Transverse colon (tissue), 4 donors: ENCODE results near the gene TFEB.

Experiments used
- EP300 ChIP-seq: sonication (generic); formaldehyde crosslinking; IDR thresholded peaks from one replicate; pipeline ENCODE4 v1.6.1; 2017; ENCODE audit warnings: antibody characterized with exemption, low read depth
- POLR2A ChIP-seq: fragments of 450-650 bp; IDR thresholded peaks from one replicate; pipeline ENCODE4 v1.6.1; 2016; ENCODE audit warnings: antibody characterized with exemption, mild to moderate bottlenecking, moderate library complexity
- POLR2AphosphoS5 ChIP-seq, 3 donors: sonication (generic); formaldehyde crosslinking; IDR thresholded peaks; one replicate each; pipeline ENCODE4 v1.6.1; 2016; ENCODE audit warnings: antibody characterized with exemption in 3 of 3
- TF ChIP-seq, protein P1 (sequence below), 5 experiments: fragments of 200-600 bp in 3 of 5; fragments of 450-650 bp in 2 of 5; sonication (generic) in 3 of 5; IDR thresholded peaks; 1 replicate in 2 of 5; 2 replicates in 3 of 5; pipeline ENCODE4 v1.5.1; 2016 to 2017; ENCODE audit warnings: antibody characterized with exemption in 5 of 5, inconsistent platforms in 3 of 5, mild to moderate bottlenecking in 2 of 5, moderate library complexity in 1 of 5

- TF ChIP-seq, protein P1, sequence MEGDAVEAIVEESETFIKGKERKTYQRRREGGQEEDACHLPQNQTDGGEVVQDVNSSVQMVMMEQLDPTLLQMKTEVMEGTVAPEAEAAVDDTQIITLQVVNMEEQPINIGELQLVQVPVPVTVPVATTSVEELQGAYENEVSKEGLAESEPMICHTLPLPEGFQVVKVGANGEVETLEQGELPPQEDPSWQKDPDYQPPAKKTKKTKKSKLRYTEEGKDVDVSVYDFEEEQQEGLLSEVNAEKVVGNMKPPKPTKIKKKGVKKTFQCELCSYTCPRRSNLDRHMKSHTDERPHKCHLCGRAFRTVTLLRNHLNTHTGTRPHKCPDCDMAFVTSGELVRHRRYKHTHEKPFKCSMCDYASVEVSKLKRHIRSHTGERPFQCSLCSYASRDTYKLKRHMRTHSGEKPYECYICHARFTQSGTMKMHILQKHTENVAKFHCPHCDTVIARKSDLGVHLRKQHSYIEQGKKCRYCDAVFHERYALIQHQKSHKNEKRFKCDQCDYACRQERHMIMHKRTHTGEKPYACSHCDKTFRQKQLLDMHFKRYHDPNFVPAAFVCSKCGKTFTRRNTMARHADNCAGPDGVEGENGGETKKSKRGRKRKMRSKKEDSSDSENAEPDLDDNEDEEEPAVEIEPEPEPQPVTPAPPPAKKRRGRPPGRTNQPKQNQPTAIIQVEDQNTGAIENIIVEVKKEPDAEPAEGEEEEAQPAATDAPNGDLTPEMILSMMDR (IDR thresholded peaks at IDR 0.05): peak; percentile 83 to 97 (median 88)
- TF ChIP-seq POLR2A (no peak), POLR2AphosphoS5 (IDR thresholded peaks at IDR 0.05) (peak in 2 of 3 donors; percentile 45 to 69), EP300 (no peak)
Observed at GRCh38 chr6:41779788-41780550, 44.6 kb upstream of the TFEB start, which contains the start of gene FRS3.
